HG02852 (cell line): ENCODE results near the gene SRSF9.

Experiments
- ATAC-seq: cut with Tn5 transposase; IDR thresholded peaks from one replicate; pipeline ENCODE4 v1.9.1; 2021; ENCODE audit warnings: mild to moderate bottlenecking, moderate library complexity; ENCODE audit not compliant: unreplicated experiment

Gene SRSF9

GRCh38 chr12:120413901-120414695 lies 55.5 kb downstream of the SRSF9 start:
- no peak for ATAC-seq

GRCh38 chr12:120412421-120412820 lies 57.1 kb downstream of the SRSF9 start:
- no peak for ATAC-seq
